ENCODE data around the gene GRIA4.

DNA sequence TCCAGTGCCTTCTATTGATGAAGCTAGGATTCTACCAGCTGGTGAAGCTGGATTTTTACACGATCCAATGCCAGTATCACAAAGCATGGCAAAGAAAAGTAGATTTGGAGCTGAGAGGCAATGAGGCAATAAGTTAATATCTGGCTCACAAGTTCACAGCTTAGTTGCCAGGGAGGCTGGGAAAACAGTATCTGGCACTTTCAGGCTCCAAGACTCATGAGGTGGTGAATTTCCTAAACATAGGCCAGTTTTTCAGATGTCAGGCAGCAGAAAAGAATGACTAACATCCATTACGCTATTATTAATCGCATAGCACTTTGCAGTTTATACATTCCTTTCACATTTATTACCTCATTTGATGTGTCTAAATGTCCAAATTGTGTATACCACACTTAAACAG lies 122.7 kb downstream of the GRIA4 start:
- TF ChIP-seq, protein P1, sequence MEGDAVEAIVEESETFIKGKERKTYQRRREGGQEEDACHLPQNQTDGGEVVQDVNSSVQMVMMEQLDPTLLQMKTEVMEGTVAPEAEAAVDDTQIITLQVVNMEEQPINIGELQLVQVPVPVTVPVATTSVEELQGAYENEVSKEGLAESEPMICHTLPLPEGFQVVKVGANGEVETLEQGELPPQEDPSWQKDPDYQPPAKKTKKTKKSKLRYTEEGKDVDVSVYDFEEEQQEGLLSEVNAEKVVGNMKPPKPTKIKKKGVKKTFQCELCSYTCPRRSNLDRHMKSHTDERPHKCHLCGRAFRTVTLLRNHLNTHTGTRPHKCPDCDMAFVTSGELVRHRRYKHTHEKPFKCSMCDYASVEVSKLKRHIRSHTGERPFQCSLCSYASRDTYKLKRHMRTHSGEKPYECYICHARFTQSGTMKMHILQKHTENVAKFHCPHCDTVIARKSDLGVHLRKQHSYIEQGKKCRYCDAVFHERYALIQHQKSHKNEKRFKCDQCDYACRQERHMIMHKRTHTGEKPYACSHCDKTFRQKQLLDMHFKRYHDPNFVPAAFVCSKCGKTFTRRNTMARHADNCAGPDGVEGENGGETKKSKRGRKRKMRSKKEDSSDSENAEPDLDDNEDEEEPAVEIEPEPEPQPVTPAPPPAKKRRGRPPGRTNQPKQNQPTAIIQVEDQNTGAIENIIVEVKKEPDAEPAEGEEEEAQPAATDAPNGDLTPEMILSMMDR (IDR thresholded peaks at IDR 0.05; ENCODE audit: poor library complexity), result no peak
- TF ChIP-seq EZH2 (IDR thresholded peaks at IDR 0.05; ENCODE audit: borderline replicate concordance), result no peak
- TF ChIP-seq EZH2phosphoT487 (IDR thresholded peaks at IDR 0.05; ENCODE audit: low read depth, severe bottlenecking, unreplicated experiment), result no peak
